Measurements from ENCODE around the gene CASP6.

Gene CASP6

DNA sequence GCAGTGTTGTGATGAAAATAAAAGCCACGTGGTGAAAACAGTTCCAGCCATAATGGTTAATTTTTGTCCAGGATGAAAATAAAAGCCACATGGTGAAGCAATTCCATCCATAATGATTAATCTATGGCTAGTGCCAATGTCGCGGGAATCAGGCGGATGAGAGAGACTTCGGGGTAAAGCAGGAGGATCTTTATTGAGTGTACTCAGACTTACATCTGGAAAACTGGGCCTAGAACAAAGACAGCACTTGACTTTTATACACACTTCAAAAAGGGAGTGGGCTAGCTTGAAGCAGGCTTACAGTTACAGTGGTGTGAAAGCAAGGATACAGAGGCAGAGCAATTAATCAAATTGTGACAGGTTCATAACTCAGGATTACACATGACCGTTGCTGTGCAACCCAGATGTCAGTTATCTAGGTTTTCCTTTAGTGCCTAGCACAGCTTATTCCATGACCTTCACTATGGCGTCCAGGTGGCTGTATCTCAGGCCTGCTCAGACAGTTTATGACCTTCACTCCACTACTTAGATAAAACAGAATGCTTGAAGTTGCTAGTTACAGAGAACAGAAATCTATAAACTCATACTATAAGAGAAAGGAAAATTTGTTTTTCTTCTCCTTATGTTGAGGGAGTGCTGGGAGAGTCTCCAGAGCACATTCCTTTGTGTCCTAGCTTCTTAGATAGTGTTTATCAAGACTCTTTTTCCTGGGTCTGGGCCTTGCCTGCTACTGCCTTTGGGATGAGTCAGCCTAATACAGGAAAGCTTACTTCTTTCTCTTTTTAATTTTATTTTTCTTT is 32.5 kb upstream of the CASP6 start:
- Mint-ChIP-seq H3K36me3 (ENCODE audit: low read depth) (peaks cover 3% of the 10 kb centered on the region), H3K27ac (no peak overlapping the region), H3K27me3 (ENCODE audit: low read depth) (no peaks in the 10 kb centered on the region), H3K4me1 (peaks cover 6% of the 10 kb centered on the region), H3K4me3 (no peak overlapping the region), H3K9me3 (no peaks in the 10 kb centered on the region)
- TF ChIP-seq, protein P1, sequence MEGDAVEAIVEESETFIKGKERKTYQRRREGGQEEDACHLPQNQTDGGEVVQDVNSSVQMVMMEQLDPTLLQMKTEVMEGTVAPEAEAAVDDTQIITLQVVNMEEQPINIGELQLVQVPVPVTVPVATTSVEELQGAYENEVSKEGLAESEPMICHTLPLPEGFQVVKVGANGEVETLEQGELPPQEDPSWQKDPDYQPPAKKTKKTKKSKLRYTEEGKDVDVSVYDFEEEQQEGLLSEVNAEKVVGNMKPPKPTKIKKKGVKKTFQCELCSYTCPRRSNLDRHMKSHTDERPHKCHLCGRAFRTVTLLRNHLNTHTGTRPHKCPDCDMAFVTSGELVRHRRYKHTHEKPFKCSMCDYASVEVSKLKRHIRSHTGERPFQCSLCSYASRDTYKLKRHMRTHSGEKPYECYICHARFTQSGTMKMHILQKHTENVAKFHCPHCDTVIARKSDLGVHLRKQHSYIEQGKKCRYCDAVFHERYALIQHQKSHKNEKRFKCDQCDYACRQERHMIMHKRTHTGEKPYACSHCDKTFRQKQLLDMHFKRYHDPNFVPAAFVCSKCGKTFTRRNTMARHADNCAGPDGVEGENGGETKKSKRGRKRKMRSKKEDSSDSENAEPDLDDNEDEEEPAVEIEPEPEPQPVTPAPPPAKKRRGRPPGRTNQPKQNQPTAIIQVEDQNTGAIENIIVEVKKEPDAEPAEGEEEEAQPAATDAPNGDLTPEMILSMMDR (IDR thresholded peaks at IDR 0.05; ENCODE audit: unreplicated experiment in 3 of 3), result no peak

DNA sequence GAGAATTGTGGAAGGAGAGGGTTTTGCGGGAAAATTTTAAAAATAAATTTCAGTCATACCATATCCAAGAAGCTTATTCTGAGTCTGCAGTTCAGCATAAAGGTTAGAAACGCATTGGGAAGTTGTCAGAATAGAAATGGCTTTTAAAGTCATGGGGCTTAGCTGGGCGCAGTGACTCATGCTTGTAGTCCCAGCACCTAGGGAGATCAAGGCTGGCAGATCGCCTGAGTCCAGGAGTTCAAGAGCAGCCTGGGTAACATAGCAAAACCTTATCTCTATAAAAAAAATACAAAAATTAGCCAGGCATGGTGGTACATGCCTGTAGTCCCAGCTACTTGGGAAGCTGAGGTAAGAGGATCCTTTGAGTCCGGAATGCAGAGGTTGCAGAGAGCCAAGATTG is 30.5 kb upstream of the CASP6 start:
- Mint-ChIP-seq H3K4me3 (no peak overlapping the region), H3K9me3 (no peaks in the 10 kb centered on the region), H3K27me3 (ENCODE audit: low read depth) (no peaks in the 10 kb centered on the region), H3K36me3 (ENCODE audit: low read depth) (peaks cover 3% of the 10 kb centered on the region), H3K4me1 (peaks cover 13% of the 10 kb centered on the region), H3K27ac (no peak overlapping the region)
- TF ChIP-seq, protein P1 (IDR thresholded peaks at IDR 0.05; ENCODE audit: unreplicated experiment in 3 of 3), result no peak

GRCh38 chr4:109730619-109731545 is 27.6 kb upstream of the CASP6 start:
- TF ChIP-seq, protein P1 (IDR thresholded peaks at IDR 0.05; ENCODE audit: unreplicated experiment in 3 of 3), result no peak
- H3K36me3 Mint-ChIP-seq (ENCODE audit: low read depth), result peaks cover 15% of the 10 kb centered on the region
- no peaks in the 10 kb centered on the region for H3K27me3 Mint-ChIP-seq (ENCODE audit: low read depth)
- H3K27ac Mint-ChIP-seq, result peak overlapping the region; percentile 65 to 86 (median 83)
- no peaks in the 10 kb centered on the region for H3K9me3 Mint-ChIP-seq
- peak overlapping the region; percentile 87 to 90 (median 89) for H3K4me3 Mint-ChIP-seq
- H3K4me1 Mint-ChIP-seq, result peaks cover 24% of the 10 kb centered on the region

GRCh38 chr4:109729718-109730618 is 26.7 kb upstream of the CASP6 start, which contains the start of gene PLA2G12A:
Gene PLA2G12A (minus strand): TSS chr4:109730070. CDS start chr4:109729809, 261 bp downstream.
- Mint-ChIP-seq H3K9me3 (no peaks in the 10 kb centered on the region), H3K36me3 (ENCODE audit: low read depth) (peaks cover 17% of the 10 kb centered on the region), H3K4me3 (peak within 1 kb of the TSS; percentile 90 to 94 (median 93)), H3K27me3 (ENCODE audit: low read depth) (no peaks in the 10 kb centered on the region), H3K27ac (peak within 1 kb of the TSS; percentile 65 to 89 (median 84)), H3K4me1 (peaks cover 24% of the 10 kb centered on the region)
- TF ChIP-seq, protein P1 (IDR thresholded peaks at IDR 0.05; ENCODE audit: unreplicated experiment in 3 of 3), result no peak

- Mint-ChIP-seq H3K4me1 (peaks cover 24% of the 10 kb centered on the region), H3K9me3 (no peaks in the 10 kb centered on the region), H3K4me3 (peak overlapping the region; percentile 90 to 94 (median 93)), H3K27me3 (ENCODE audit: low read depth) (no peaks in the 10 kb centered on the region), H3K27ac (peak overlapping the region; percentile 46 to 89 (median 84)), H3K36me3 (ENCODE audit: low read depth) (peaks cover 20% of the 10 kb centered on the region)
- TF ChIP-seq, protein P1 (IDR thresholded peaks at IDR 0.05; ENCODE audit: unreplicated experiment in 3 of 3), result no peak
These were observed 26.0 kb upstream of the CASP6 start for GRCh38 chr4:109729117-109729717.
